PC-9 (cell line): ENCODE results near the gene MACROD2.

Source experiments
- CTCF ChIP-seq: fragments of 200-600 bp; sonication (generic); conservative IDR thresholded peaks from 2 replicates; pipeline ENCODE4 v1.6.1; 2017; ENCODE audit warnings: mixed run types, antibody characterized with exemption, mild to moderate bottlenecking, moderate library complexity
- EZH2 ChIP-seq: fragments of 200-600 bp; sonication (generic); IDR thresholded peaks from 2 replicates; pipeline ENCODE4 v1.8.0; 2017; ENCODE audit warnings: antibody characterized with exemption, low read depth

GRCh38 chr20:15209537-15209936 is 1214.2 kb downstream of the MACROD2 start:
- TF ChIP-seq EZH2 (no peak), CTCF (no peak)
